Mesenchymal stem cell (in vitro differentiated cells and primary cell): ENCODE measurements around the gene R3HDM4.

Experiments used
- DNase-seq: peaks from one replicate; pipeline ENCODE4 v3.0.0-alpha.2; 2013
- H2AFZ ChIP-seq: one replicate; pipeline ENCODE4 v1.6.1; 2013; ENCODE audit warnings: low read depth, mild to moderate bottlenecking, control low read depth, inconsistent platforms, low read length, moderate library complexity
- H2AK5ac ChIP-seq: 2 replicates; pipeline ENCODE4 v1.6.1; 2013; ENCODE audit warnings: low read length, moderate library complexity, mild to moderate bottlenecking, inconsistent platforms; ENCODE audit not compliant: severe bottlenecking
- H2BK120ac ChIP-seq: one replicate; pipeline ENCODE4 v1.6.1; 2013; ENCODE audit warnings: low read depth, mild to moderate bottlenecking, inconsistent platforms, low read length, moderate library complexity
- H2BK12ac ChIP-seq, 2 experiments: one replicate each; pipeline ENCODE4 v1.6.1; 2013; ENCODE audit warnings: inconsistent platforms in 2 of 2, low read length in 2 of 2, mild to moderate bottlenecking in 2 of 2, moderate library complexity in 2 of 2, control low read depth in 1 of 2
- H2BK15ac ChIP-seq: one replicate; pipeline ENCODE4 v1.6.1; 2013; ENCODE audit warnings: mild to moderate bottlenecking, low read depth, inconsistent platforms; ENCODE audit not compliant: poor library complexity, severe bottlenecking
- H2BK5ac ChIP-seq: 2 replicates; pipeline ENCODE4 v1.6.1; 2013; ENCODE audit warnings: low read depth, mild to moderate bottlenecking, low read length, control low read depth, inconsistent platforms; ENCODE audit not compliant: poor library complexity, severe bottlenecking
- H3K14ac ChIP-seq, 2 experiments: one replicate each; pipeline ENCODE4 v1.6.1; 2013; ENCODE audit warnings: inconsistent platforms in 2 of 2, low read length in 2 of 2, control low read depth in 1 of 2, mild to moderate bottlenecking in 1 of 2, moderate library complexity in 1 of 2
- H3K18ac ChIP-seq, 2 experiments: one replicate each; pipeline ENCODE4 v1.6.1; 2013; ENCODE audit warnings: inconsistent platforms in 2 of 2, low read length in 2 of 2, control low read depth in 1 of 2, low read depth in 1 of 2, mild to moderate bottlenecking in 1 of 2
- H3K23ac ChIP-seq, 2 experiments: one replicate each; pipeline ENCODE4 v1.6.1; 2013; ENCODE audit warnings: inconsistent platforms in 2 of 2, low read length in 2 of 2, mild to moderate bottlenecking in 2 of 2, moderate library complexity in 2 of 2, control low read depth in 1 of 2
- H3K27ac ChIP-seq: 2 replicates; pipeline ENCODE4 v1.5.1; 2013; ENCODE audit warnings: mild to moderate bottlenecking, moderate library complexity, low read length, control low read depth, inconsistent platforms; ENCODE audit not compliant: poor library complexity, severe bottlenecking
- H3K27me3 ChIP-seq, 2 experiments: 2 replicates each; pipeline versions ENCODE4 v1.6.1 to v1.7.0; 2013; ENCODE audit warnings: low read length in 2 of 2, mild to moderate bottlenecking in 2 of 2, moderate library complexity in 2 of 2, control low read depth in 1 of 2, inconsistent platforms in 1 of 2; ENCODE audit not compliant: control insufficient read depth in 1 of 2, insufficient read depth in 1 of 2
- H3K36me3 ChIP-seq, 2 experiments: 2 replicates each; pipeline versions ENCODE4 v1.6.1 to v1.7.0; 2013; ENCODE audit warnings: low read length in 2 of 2, control low read depth in 1 of 2, inconsistent platforms in 1 of 2, low read depth in 1 of 2, mild to moderate bottlenecking in 1 of 2; ENCODE audit not compliant: insufficient read depth in 2 of 2, control insufficient read depth in 1 of 2
- H3K4ac ChIP-seq, 2 experiments: one replicate each; pipeline ENCODE4 v1.6.1; 2013; ENCODE audit warnings: inconsistent platforms in 2 of 2, low read length in 2 of 2, mild to moderate bottlenecking in 2 of 2, moderate library complexity in 2 of 2, control low read depth in 1 of 2, low read depth in 1 of 2
- H3K4me1 ChIP-seq: 2 replicates; pipeline ENCODE4 v1.6.1; 2013; ENCODE audit warnings: low read depth, low read length, control low read depth; ENCODE audit not compliant: control insufficient read depth, insufficient read depth
- H3K4me2 ChIP-seq: 2 replicates; pipeline ENCODE4 v1.6.1; 2013; ENCODE audit warnings: low read length, mild to moderate bottlenecking, inconsistent platforms; ENCODE audit not compliant: poor library complexity, severe bottlenecking
- H3K4me3 ChIP-seq, 2 experiments: 2 replicates each; pipeline versions ENCODE4 v1.5.1 to v1.7.0; 2013; ENCODE audit warnings: low read length in 2 of 2, mild to moderate bottlenecking in 2 of 2, control low read depth in 1 of 2, low read depth in 1 of 2; ENCODE audit not compliant: insufficient read depth in 1 of 2
- H3K79me1 ChIP-seq: replicated peaks from 2 replicates; pipeline ENCODE4 v1.6.1; 2013; ENCODE audit warnings: mild to moderate bottlenecking, control low read depth, low read length, inconsistent platforms; ENCODE audit not compliant: poor library complexity, severe bottlenecking
- H3K9ac ChIP-seq: 2 replicates; pipeline ENCODE4 v1.7.0; 2013; ENCODE audit warnings: mild to moderate bottlenecking, low read length, moderate library complexity
- H3K9me3 ChIP-seq: 2 replicates; pipeline ENCODE4 v1.7.0; 2013; ENCODE audit warnings: mild to moderate bottlenecking, low read length; ENCODE audit not compliant: control insufficient read depth
- H4K8ac ChIP-seq: one replicate; pipeline ENCODE4 v1.6.1; 2013; ENCODE audit warnings: inconsistent platforms, mild to moderate bottlenecking, low read length, moderate library complexity
- H4K91ac ChIP-seq: one replicate; pipeline ENCODE4 v1.6.1; 2013; ENCODE audit warnings: mild to moderate bottlenecking, low read length, inconsistent platforms
- WGBS: methylation state at CpG from one replicate; pipeline ENCODE4 v1.1.7; 2013; ENCODE audit warnings: mixed read lengths; 5-methylcytosine and 5-hydroxymethylcytosine counted together

Gene R3HDM4

DNA sequence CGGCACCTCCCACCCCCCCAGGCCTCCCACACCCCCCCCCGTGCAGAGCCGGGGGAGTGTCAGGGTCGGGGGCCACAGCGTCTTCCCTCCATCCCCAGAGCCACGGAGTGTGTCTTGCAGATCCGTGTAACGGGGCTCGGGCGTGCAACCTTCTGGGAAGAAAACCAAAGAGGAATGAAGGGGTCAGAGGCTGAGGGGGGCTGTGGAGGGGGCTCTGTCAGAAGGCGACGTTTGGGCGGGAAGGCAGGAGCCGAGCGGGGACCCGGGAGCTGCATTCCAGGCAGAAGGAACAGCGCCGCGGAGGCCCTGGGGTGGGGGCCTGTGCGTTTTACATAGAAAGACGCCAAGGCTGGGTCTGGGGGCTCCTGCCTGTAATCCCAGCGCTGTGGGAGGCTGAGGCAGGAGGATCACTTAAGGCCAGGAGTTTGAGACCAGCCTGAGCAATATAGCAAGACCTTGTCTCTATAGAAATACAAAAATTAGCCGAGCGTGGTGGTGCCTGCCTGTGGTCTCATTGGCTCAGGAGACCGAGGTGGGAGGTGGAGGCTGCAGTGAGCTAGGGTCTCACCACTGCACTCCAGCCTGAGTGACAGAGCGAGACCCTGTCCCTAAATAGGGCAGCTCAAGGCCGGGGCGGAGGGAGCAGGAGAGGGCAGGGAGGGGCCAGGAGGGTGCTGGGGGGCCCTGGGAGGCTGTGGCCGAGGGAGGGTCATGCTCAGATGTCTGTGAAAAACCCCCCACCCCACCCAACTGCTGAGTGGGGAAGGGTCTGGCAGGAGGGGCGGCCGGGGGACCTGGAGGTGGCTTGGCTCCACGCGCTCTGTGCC is 40.6 kb upstream of the R3HDM4 start:
- H3K9ac ChIP-seq = no peak overlapping the region
- peak overlapping the region; percentile 14 to 98 for H2BK12ac ChIP-seq
- DNase-seq = no peak
- H3K14ac ChIP-seq = peak overlapping the region in 1 of 2 experiments; percentile 97
- H2BK120ac ChIP-seq = peak overlapping the region; percentile 99
- H4K8ac ChIP-seq = peak overlapping the region; percentile 93
- H3K4me3 ChIP-seq = no peak overlapping the region
- H2BK5ac ChIP-seq = no peak overlapping the region
- H3K27me3 ChIP-seq = no peaks in the 10 kb centered on the region
- peak overlapping the region in 1 of 2 experiments; percentile 95 for H3K23ac ChIP-seq
- H3K9me3 ChIP-seq = no peaks in the 10 kb centered on the region
- peak overlapping the region; percentile 44 for H2AK5ac ChIP-seq
- H3K79me1 ChIP-seq = no peaks in the 10 kb centered on the region
- peaks cover 77% of the 10 kb centered on the region for H3K4me1 ChIP-seq
- H2AFZ ChIP-seq = no peak overlapping the region
- H3K4ac ChIP-seq = peak overlapping the region; percentile 55 to 93
- peak overlapping the region; percentile 89 to 97 for H3K18ac ChIP-seq
- peak overlapping the region; percentile 98 for H3K27ac ChIP-seq
- 17% methylated on average over 27 of the region's 33 CpGs for WGBS
- peaks cover 0 to 21% of the 10 kb centered on the region in 2 experiments for H3K36me3 ChIP-seq
- H3K4me2 ChIP-seq = peak overlapping the region; percentile 47
- H4K91ac ChIP-seq = peak overlapping the region; percentile 99
- H2BK15ac ChIP-seq = peak overlapping the region; percentile 89

DNA sequence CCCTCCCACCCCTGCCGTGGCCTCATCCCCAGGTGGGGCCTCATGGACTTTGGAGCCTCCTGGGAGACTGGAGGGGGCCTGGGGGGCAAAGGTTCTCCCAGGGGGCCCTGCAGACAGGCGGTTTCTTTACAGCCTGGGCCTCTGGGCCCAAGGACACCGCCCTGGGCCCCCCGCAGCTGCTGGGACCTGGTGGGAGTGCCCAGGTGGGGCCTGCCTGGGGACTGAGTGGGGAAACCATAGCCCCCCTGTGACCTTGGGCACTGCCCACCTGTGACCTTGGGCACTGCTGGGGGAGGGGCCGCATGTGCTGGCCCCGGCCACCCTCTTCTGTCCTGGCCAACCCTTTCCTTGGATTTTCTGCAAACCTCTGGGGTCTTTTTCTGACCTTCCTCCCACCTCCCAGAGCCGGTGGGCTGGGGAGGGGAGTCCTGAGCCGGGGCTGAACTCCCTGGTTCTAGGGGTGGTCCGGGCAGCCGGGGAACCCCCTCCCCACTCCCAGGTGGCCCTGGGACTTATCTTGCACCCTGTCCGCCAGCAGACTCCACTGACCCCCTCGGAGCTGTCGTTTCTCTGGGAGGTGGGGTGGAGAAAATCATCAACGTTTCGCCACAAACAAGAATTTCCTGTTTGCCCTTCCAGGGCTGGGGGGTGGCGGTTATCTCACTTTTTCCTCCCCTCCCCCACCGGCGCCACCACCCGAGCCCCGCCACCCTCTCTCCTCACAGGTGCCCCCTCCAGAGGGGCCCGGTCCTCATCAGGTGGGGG is 39.8 kb upstream of the R3HDM4 start:
- Histone ChIP-seq H2BK120ac (peak overlapping the region; percentile 99), H3K14ac (peak overlapping the region; percentile 64 to 82), H3K27ac (peak overlapping the region; percentile 87), H3K9me3 (no peaks in the 10 kb centered on the region), H3K4me2 (peak overlapping the region; percentile 62), H2BK15ac (peak overlapping the region; percentile 93), H2AFZ (no peak overlapping the region), H3K23ac (peak overlapping the region in 1 of 2 experiments; percentile 43), H4K8ac (peak overlapping the region; percentile 96), H4K91ac (peak overlapping the region; percentile 99), H2BK5ac (peak overlapping the region; percentile 94), H3K18ac (peak overlapping the region; percentile 89 to 97), H2BK12ac (peak overlapping the region; percentile 85 to 86), H2AK5ac (peak overlapping the region; percentile 95), H3K4me3 (no peak overlapping the region), H3K9ac (no peak overlapping the region), H3K79me1 (no peaks in the 10 kb centered on the region), H3K27me3 (no peaks in the 10 kb centered on the region), H3K4ac (peak overlapping the region; percentile 92 to 94), H3K36me3 (peaks cover 0 to 27% of the 10 kb centered on the region in 2 experiments), H3K4me1 (peaks cover 82% of the 10 kb centered on the region)
- 6% methylated on average over 16 of the region's 21 CpGs for WGBS
- DNase-seq = peak; percentile 55

DNA sequence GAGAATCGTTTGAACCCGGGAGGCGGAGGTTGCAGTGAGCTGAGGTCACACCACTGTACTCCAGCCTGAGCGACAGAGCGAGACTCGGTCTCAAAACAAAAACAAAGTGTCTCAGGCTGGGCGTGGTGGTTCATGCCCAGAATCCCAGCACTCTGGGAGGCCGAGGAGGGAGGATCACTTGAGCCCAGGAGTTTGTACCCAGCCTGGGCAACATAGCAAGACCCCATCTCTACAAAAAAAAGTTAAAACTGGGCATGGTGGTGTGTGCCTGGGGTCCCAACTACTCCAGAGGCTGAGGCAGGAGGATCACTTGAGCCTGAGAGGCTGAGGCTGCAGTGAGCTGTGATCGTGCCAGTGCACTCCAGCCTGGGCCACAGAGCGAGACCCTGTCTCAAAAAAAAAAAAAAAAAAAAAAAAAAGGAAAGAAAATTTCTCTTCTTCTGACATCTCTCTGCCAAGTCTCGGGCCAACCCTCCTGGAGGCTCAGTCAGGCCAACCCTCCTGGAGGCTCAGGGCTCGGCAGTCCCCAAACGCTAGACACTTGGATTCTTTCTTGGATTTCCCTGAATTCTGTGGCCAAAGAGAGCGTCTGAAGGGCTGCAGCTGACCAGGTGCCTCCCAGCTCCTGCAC is 39.1 kb upstream of the R3HDM4 start:
- peak overlapping the region; percentile 92 to 94 for H3K4ac ChIP-seq
- peak overlapping the region; percentile 89 to 95 for H3K18ac ChIP-seq
- no peaks in the 10 kb centered on the region for H3K27me3 ChIP-seq
- H3K9me3 ChIP-seq = no peaks in the 10 kb centered on the region
- H4K91ac ChIP-seq = peak overlapping the region; percentile 99
- DNase-seq = no peak
- peak overlapping the region; percentile 51 to 85 for H2BK12ac ChIP-seq
- H2AFZ ChIP-seq = no peak overlapping the region
- peak overlapping the region; percentile 62 for H3K4me2 ChIP-seq
- H3K9ac ChIP-seq = no peak overlapping the region
- peaks cover 0 to 33% of the 10 kb centered on the region in 2 experiments for H3K36me3 ChIP-seq
- H3K14ac ChIP-seq = peak overlapping the region; percentile 64 to 82
- peaks cover 84% of the 10 kb centered on the region for H3K4me1 ChIP-seq
- H2BK15ac ChIP-seq = peak overlapping the region; percentile 93
- H2BK5ac ChIP-seq = peak overlapping the region; percentile 94
- no peaks in the 10 kb centered on the region for H3K79me1 ChIP-seq
- H4K8ac ChIP-seq = peak overlapping the region; percentile 96
- 66% methylated on average over 14 of the region's 14 CpGs for WGBS
- H3K4me3 ChIP-seq = no peak overlapping the region
- H2BK120ac ChIP-seq = peak overlapping the region; percentile 99
- H2AK5ac ChIP-seq = peak overlapping the region; percentile 95
- peak overlapping the region; percentile 87 for H3K27ac ChIP-seq
- no peak overlapping the region for H3K23ac ChIP-seq
